Fibroblast of pulmonary artery (primary cell): ENCODE results near the gene CCDC85A.

ENCODE experiments used
- DNase-seq: peaks from one replicate; pipeline ENCODE4 v3.0.0-alpha.2; 2010; ENCODE audit warnings: low read depth
- H3K4me3 ChIP-seq: replicated peaks from 2 replicates; pipeline ENCODE4 v1.5.1; 2011; ENCODE audit warnings: low read depth, mild to moderate bottlenecking, control low read depth, low read length, moderate library complexity
- TF ChIP-seq, protein P1 (sequence below): IDR thresholded peaks from 2 replicates; pipeline ENCODE4 v1.5.1; 2011; ENCODE audit warnings: mild to moderate bottlenecking, control low read depth, low read length, inconsistent platforms; ENCODE audit errors: missing control alignments

CCDC85A gene

DNA sequence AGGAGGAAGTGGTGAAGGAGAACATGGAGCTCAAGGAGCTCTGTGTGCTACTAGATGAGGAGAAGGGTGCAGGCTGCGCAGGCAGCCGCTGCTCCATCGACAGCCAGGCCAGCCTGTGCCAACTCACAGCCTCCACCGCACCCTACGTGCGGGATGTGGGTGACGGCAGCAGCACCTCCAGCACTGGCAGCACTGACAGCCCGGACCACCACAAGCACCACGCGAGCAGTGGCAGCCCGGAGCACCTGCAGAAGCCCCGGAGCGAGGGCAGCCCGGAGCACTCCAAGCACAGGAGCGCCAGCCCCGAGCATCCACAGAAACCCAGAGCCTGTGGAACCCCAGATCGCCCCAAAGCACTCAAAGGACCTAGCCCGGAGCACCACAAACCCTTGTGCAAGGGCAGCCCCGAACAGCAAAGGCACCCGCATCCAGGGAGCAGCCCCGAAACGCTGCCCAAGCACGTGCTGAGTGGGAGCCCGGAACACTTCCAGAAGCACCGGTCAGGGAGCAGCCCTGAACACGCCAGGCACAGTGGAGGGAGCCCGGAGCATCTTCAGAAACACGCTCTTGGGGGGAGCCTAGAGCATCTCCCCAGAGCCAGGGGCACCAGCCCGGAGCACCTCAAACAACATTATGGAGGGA lies 9.0 kb downstream of the CCDC85A start:
- TF ChIP-seq, protein P1, sequence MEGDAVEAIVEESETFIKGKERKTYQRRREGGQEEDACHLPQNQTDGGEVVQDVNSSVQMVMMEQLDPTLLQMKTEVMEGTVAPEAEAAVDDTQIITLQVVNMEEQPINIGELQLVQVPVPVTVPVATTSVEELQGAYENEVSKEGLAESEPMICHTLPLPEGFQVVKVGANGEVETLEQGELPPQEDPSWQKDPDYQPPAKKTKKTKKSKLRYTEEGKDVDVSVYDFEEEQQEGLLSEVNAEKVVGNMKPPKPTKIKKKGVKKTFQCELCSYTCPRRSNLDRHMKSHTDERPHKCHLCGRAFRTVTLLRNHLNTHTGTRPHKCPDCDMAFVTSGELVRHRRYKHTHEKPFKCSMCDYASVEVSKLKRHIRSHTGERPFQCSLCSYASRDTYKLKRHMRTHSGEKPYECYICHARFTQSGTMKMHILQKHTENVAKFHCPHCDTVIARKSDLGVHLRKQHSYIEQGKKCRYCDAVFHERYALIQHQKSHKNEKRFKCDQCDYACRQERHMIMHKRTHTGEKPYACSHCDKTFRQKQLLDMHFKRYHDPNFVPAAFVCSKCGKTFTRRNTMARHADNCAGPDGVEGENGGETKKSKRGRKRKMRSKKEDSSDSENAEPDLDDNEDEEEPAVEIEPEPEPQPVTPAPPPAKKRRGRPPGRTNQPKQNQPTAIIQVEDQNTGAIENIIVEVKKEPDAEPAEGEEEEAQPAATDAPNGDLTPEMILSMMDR = no peak
- DNase-seq = no peak
- H3K4me3 ChIP-seq = no peak overlapping the region

DNA sequence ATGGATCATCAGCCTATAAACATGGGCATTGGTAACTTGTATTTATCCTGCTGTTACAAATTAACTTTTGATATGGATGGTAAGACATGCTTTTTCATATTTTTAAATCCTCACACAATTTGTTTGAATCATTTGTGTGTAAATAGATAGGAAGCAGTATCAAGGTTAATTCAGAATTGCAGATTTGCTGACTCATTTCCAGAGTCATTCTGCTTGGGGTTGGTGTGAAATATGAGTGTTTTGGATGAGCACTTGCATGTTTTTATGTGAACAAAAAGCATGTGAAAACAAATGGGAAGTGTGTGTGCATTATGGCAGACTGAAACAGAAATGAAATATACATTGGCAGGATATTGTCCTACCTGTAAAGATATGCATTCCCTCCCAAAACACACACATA lies 11.8 kb downstream of the CCDC85A start:
- no peak overlapping the region for H3K4me3 ChIP-seq
- TF ChIP-seq, protein P1 = no peak
- DNase-seq = peak; percentile 30

DNA sequence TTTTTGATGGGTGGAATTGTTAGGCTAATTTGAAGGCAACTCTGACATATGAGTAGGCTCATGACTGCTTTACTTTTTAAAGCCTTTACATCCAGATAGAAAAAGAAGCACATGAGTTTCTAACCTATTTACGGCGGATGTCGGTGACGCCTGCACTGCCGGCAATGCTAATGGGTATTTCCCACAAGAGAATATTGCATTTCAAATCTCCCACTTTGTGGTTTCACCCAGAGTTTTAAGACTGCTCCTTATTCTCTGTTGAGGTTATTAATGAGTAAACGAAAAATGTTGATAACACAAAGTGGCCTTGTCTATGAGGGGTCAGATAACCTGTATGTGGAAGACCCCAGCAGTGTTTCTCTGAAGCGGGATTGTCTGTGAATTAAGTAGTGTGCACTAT lies 14.0 kb downstream of the CCDC85A start:
- TF ChIP-seq, protein P1 = no peak
- DNase-seq = no peak
- no peak overlapping the region for H3K4me3 ChIP-seq

DNA sequence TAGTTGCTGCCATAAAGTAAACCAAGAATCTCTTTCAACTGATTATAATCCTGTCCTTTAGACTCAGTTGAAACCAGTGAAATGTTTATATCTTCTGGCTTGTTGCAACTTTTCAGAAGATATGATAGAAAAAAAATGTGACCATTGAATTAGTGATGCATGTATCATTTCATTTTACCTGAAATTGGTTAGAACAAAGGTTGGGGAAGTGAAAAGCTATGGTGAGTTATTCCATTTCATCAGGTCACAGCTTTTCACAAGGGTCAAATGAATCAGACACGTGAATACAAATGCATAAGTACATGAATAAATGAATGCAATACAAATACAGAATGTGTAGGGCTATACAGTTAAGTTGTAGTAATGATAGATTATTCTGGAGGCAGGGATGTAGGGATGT lies 15.1 kb downstream of the CCDC85A start:
- no peak for DNase-seq
- TF ChIP-seq, protein P1 = no peak
- H3K4me3 ChIP-seq = no peak overlapping the region

DNA sequence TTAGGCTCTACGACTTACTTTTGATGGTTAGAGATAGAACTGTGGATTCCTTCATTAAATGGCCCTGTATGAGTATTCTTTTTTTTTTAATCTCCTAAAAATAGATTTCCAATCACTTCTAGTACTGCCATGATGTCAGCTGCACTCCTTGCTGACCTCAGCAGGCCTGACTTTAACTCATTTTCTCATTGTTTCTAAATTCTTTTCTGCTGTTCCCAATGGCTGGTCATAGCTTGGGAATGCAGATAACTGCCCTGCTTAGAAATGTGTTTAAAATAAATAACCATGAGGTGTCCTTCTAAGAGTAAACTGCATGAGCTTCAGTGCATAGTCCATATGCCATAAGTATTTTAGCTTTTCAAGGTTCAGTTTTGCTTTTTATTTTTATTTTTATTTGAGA lies 15.7 kb downstream of the CCDC85A start:
- peak; percentile 80 for DNase-seq
- no peak overlapping the region for H3K4me3 ChIP-seq
- TF ChIP-seq, protein P1 = no peak

DNA sequence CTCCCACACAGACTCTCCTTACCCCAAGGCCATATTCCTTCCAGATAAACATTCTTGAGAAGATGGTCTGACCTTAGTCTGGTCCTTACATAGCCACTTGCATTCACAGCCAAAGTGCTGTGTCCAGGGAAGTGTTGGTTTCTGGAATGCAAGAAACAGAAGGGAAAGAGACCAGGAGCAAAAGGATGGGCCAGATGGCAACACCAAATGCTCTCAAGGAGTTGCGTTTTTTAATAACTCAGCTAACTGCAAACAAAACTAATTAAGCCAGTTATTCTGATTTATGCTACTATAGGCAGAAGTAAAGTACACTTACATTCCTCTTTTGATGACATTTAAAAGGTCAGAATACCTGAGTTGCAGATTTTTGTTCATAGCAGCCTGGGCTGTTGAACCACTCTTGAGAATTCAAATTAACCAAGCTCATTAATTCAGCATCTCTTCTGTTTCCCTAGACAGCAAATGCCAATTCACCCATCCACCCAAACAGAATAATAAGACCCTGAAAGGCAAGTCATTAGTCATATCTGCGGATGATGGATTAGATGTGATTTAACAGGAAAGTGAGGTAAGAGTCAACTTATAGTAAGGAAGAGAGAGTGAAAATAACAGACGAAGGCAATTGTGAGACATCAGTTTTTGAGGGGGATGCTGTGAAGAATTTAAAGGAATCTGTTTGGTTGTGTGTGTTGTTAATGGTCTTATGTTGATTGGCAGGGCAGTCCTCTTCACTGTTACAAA lies 18.8 kb downstream of the CCDC85A start:
- H3K4me3 ChIP-seq = no peak overlapping the region
- TF ChIP-seq, protein P1 = no peak
- DNase-seq = no peak

DNA sequence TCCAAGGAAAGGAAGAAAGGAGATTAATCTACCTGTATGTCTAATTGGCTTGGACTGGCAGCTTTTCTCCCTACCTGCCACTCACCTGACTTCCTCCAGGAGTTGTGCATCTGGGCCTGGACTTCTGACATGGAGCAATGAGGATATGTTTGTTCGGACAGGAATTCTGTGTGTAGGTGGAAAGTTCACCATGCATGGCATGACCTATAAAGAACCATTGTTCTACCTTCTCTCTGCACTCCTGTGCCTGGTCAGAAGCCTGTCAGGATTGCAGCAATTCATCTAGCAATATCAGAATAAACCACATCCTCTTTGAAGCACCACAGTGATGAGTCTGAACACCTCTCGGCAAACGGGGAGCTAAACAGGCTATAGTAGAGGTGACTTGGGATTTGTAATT lies 20.8 kb downstream of the CCDC85A start:
- TF ChIP-seq, protein P1 = no peak
- no peak overlapping the region for H3K4me3 ChIP-seq
- DNase-seq = no peak
